Erythroblast (primary cell): ENCODE measurements around the gene ZSCAN16.

Experiments
- GATA1 ChIP-seq: IDR thresholded peaks from 2 replicates; pipeline ENCODE4 v1.6.1; 2011; ENCODE audit warnings: low read depth, mild to moderate bottlenecking, control low read depth, low read length, moderate library complexity
- POLR2A ChIP-seq: IDR thresholded peaks from 2 replicates; pipeline ENCODE4 v1.6.1; 2011; ENCODE audit warnings: mild to moderate bottlenecking, low read length

DNA sequence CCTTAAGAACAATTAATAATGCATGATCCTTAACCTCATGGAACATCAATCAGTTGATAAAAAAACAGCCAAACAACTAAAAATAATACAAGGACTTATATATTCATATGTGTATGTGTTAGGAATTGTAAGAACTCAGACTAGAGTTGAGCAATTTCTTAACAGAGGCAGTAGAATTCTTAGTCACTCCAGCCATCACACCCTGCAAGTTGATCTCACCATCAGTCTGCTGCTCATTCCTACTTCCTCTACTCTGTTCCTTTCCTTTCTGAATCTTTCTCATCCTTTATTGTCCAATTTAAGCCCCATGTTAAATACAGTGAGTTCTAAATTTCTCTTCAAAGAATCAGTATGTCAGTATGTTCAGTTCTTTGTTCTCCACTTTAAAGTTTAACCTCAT, 41.5 kb upstream of the ZSCAN16 start:
- TF ChIP-seq POLR2A: no peak
- TF ChIP-seq GATA1: no peak
